Type B pancreatic cell (in vitro differentiated cells): Measurements from ENCODE around the gene RIBC1. TPM values are rescaled to one million over a fixed set of nuclear protein-coding genes. Genes with fewer than 3 reads are reported as not detected.

Source experiments
- DNase-seq: peaks from one replicate; pipeline ENCODE4 v3.0.0; 2021; ENCODE audit warnings: mixed read lengths; ENCODE audit not compliant: unreplicated experiment; ENCODE audit errors: extremely low spot score
- H3K27ac Mint-ChIP-seq: 2 replicates; pipeline ENCODE4 v1.8.0; 2021; ENCODE audit warnings: mild to moderate bottlenecking, mixed read lengths
- H3K27me3 Mint-ChIP-seq: 2 replicates; pipeline ENCODE4 v1.8.0; 2021; ENCODE audit warnings: mixed read lengths
- H3K36me3 Mint-ChIP-seq: 2 replicates; pipeline ENCODE4 v1.8.0; 2021; ENCODE audit warnings: mixed read lengths
- H3K4me1 Mint-ChIP-seq: one replicate; pipeline ENCODE4 v1.8.0; 2021; ENCODE audit warnings: mixed read lengths; ENCODE audit not compliant: unreplicated experiment
- H3K4me3 Mint-ChIP-seq: 2 replicates; pipeline ENCODE4 v1.8.0; 2021; ENCODE audit warnings: mild to moderate bottlenecking, mixed read lengths
- H3K9me3 Mint-ChIP-seq: 2 replicates; pipeline ENCODE4 v1.8.0; 2021; ENCODE audit warnings: mixed read lengths
- microRNA-seq: library from miRNA; unstranded; fragments of <30 nt; microRNA quantifications from one replicate; pipeline ENCODE4, GENCODE V29; 2020
- total RNA-seq: library from RNA; stranded (reverse); gene quantifications from 2 replicates; pipeline ENCODE4 v1.2.1, GENCODE V29; 2021; ENCODE audit warnings: low replicate concordance
- TF ChIP-seq, protein P1 (sequence below): fragments of 200-600 bp; sonication (generic); conservative IDR thresholded peaks from 2 replicates; pipeline ENCODE4 v1.5.0; 2021; ENCODE audit warnings: antibody characterized with exemption, mild to moderate bottlenecking

The RIBC1 gene
- total RNA-seq, 1 donor from 2014 or later, result 2.7 TPM

DNA sequence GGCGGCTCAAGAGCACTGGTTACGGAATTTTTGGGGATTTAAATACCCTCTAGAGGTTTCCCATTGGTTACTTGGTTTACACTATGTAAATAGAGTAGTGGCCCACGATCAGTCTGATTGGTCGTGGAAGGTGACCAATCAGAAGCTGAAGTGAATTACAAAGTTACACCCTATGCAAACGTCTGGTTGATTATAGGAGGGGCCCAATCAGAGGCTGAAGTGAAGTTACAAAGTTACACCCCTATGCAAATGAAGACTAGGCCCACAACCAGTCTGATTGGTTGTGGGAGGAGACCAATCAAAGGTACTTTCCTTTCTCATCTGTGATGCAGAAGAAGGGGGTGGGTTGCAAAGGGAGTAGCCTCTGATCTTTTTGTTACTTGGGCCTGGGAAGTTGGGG, 56.6 kb downstream of the RIBC1 start:
- Mint-ChIP-seq H3K27ac (no peak overlapping the region), H3K27me3 (no peaks in the 10 kb centered on the region)
- no peak for DNase-seq

More for the DNA sequence above, 56.6 kb downstream of the RIBC1 start:
- H3K36me3 Mint-ChIP-seq, result no peaks in the 10 kb centered on the region
- H3K4me1 Mint-ChIP-seq, result no peaks in the 10 kb centered on the region
- H3K9me3 Mint-ChIP-seq, result no peaks in the 10 kb centered on the region
- TF ChIP-seq, protein P1, sequence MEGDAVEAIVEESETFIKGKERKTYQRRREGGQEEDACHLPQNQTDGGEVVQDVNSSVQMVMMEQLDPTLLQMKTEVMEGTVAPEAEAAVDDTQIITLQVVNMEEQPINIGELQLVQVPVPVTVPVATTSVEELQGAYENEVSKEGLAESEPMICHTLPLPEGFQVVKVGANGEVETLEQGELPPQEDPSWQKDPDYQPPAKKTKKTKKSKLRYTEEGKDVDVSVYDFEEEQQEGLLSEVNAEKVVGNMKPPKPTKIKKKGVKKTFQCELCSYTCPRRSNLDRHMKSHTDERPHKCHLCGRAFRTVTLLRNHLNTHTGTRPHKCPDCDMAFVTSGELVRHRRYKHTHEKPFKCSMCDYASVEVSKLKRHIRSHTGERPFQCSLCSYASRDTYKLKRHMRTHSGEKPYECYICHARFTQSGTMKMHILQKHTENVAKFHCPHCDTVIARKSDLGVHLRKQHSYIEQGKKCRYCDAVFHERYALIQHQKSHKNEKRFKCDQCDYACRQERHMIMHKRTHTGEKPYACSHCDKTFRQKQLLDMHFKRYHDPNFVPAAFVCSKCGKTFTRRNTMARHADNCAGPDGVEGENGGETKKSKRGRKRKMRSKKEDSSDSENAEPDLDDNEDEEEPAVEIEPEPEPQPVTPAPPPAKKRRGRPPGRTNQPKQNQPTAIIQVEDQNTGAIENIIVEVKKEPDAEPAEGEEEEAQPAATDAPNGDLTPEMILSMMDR, result no peak
- H3K4me3 Mint-ChIP-seq, result no peak overlapping the region

Small RNA genes lying within 50 kb of the gene (microRNA-seq; reads per million reads assigned to microRNA genes)
- not detected for gene MIR6857

Other genes with a start within 250 kb of the RIBC1 start
- gene KDM5C, start 197.7 kb upstream of the RIBC1 start, total RNA-seq, result 92.4 and 99.8 TPM in 2 replicates
- 8.2 and 10.9 TPM in 2 replicates for gene IQSEC2, start 141.3 kb upstream of the RIBC1 start, total RNA-seq
- gene SMC1A, start 219 bp upstream of the RIBC1 start, total RNA-seq, result 56.0 and 87.6 TPM in 2 replicates
- gene HSD17B10, start 11.5 kb downstream of the RIBC1 start, total RNA-seq, result 63.7 and 101 TPM in 2 replicates